NCI-H1417 treated with DMSO at 0.1 percent for 48 hours (cell line): ENCODE data around the gene SH3GLB2.
"Not testable (repeated sequence)": the region's sequence is repeated elsewhere in the genome, so short reads cannot be mapped to it uniquely, and the experiment has no call there.

Experiments
- DNase-seq: peaks from one replicate; lab custom pipeline; 2025; lab: John Stamatoyannopoulos, UW

Gene SH3GLB2

DNA sequence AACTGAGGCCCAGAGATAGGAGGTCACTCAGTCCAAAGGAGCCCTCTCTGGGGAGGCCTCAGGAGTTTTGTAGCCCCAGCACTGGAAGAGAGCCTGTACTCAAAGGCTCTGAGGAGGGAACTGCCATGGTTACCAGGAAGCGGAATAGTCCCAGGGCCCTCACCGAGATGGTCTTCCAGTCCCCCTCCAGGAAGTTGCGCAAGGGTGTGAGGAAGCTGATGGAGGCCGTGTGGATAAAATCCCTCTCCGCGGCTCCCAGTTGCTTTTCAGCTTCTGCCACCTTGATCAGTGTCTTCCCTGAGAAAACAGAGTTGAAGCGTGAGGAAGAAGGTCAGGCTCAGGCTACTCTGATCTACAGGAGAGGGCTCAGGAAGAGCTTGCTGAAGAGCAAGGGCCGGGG is 13.5 kb downstream of the SH3GLB2 start:
- DNase-seq, result no peak

DNA sequence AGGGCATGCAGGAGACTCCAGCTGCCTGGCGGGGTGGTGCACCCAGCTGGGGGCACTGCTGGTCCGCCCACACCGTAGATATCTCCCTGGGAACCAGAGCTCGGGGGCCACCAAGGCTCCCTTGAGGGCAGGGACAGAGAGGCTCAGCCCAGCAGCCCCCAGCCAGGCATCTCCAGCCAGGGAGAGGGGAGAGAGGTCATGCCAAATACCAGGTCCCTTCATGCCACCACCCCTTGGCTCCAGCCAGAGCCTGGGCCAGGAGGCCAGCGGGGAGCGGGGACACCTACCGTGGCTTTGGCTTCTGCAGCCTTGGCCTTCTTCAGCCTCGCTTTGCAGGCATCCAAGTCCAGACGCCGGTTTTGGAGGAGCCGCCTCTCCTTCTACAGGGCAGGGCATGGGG is 14.0 kb downstream of the SH3GLB2 start:
- no peak for DNase-seq

DNA sequence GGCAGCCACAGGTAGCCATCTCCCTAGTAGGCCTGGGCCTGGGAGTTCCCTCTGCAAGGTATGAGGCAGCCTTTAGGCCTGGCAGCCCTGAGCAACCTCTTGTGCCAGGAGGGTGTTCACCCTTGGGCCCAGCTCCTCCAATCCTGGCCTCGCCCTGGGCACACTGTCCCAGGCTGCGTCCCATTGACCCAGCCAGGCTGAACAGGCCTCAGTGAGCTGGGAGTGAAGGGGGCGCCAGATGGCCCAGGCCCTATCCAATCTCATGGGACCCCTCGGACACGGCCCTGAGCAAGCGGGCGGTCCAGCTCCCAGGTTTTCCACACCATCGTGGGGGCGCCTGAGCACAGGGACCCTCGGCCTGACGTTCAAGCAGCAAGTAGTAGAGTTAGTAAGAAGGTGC is 14.5 kb downstream of the SH3GLB2 start:
- no peak for DNase-seq

DNA sequence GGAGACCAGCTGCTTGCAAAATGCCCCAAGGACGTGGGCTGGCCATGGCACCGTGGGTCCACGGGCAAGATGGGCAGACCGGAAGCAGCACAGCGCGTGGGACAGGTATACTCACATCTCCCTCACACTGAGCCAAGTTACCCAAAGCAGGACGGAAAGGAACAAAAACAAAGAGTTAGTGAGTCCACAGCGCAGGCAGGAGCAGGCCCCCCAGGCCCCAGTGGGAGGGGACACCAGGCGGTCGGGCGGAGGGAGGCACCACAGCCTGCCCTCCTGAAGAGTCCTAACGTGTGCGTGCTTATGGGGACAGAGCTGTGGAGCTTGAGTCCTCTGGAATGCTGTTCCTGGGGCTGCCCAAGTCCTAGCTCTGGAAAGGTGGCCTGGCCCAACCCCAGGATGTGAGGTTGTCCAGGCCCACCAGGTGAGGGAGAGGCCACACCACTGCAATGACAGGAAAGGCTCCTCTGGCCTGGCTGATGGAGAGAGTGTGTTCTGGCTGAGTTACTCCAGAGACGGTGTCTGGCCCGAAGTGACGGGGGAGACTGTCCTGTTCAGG is 15.2 kb downstream of the SH3GLB2 start:
- DNase-seq, result no peak

DNA sequence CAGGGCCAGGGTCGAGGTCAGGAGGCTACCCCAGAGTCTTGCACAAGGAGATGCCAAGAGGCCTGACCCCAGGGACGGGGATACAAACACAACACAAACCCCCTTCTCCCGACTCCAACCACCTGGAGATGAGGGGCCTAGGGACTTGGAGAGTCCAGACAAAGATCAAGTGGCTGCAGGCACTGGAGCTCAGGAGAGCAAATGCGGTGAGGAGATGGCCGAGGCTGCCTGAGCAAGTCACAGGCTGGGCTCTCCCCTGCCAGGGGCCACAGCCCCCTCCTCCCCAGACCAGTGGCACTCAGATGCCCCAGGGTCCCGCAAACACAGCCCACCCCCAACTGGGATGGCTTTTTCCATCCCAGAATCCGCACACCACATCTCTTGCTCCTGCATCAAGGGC is 15.8 kb downstream of the SH3GLB2 start:
- DNase-seq, result no peak

DNA sequence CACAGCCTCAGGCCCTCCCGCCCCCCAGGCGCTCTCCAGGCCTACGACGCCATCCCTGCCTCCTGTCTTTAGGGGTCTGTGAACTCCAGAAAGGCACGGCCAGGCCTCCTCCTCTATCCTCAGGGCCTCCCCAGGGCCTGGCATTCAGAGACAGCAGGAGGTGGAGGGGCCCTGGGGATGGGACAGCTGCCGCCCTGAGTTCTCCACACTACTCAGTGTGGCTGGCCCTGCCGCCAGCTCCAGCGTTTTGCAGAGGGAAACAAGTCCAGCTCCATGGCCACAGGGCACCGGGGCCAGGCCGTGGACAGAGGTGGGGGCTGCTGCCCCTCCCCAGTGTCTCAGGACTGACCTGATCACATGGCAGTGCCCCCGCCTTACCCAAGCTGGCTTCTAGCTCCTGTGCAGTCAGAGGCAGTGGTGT is 16.4 kb downstream of the SH3GLB2 start:
- no peak for DNase-seq

DNA sequence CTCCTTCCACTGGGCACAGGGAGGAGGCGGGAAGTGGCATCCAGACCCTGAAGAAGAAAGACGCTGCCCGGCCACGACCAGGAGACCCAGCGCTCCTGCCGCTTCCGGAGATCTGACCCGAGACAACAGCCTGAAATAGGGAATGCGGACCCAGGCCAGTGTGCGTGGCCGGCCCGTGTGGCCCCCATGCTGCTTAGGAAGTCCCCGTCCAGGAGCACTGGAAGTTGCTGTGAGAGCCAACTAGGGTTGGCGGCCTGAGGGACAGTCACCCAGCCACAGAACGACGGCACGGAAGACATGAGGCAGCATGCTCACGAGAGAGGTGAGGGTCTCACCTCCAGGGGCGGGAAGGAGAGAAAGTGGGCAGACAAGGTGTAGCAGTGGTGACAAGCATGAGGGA is 17.0 kb downstream of the SH3GLB2 start:
- no peak for DNase-seq

DNA sequence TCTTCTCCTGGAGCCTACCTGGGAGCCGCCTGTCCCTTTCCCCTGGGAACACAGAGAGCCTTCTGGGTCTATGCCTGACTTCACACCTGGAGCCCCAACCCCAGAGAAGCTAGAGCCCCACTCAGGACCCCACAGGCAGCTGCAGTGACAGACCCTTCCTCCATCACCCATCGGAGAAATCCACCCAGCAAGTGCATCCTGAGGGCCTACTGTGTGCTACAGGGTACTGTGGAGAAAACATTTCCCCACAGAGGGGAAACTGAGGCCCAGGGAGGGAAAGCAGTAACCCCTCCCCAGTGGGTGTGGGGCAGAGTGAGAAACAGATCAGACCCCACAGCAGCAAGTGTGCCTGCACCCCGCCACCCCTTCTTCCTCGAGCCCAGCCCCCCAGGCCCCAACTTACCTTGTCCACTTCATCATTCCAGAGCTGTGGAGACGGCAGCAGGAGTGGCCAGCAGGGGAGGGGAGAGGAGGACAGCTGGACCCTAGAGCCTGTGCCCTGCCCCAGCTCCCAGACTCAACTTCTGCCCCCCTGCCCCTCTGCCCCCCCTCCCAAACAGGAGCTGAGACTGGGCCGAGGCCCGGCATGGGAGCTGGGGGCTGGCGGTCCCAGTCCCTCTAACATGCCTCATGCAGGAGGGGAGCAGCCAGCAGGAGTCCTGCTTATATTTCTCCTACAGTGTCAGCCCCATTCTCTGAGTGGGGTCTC is 17.7 kb downstream of the SH3GLB2 start:
- no peak for DNase-seq

DNA sequence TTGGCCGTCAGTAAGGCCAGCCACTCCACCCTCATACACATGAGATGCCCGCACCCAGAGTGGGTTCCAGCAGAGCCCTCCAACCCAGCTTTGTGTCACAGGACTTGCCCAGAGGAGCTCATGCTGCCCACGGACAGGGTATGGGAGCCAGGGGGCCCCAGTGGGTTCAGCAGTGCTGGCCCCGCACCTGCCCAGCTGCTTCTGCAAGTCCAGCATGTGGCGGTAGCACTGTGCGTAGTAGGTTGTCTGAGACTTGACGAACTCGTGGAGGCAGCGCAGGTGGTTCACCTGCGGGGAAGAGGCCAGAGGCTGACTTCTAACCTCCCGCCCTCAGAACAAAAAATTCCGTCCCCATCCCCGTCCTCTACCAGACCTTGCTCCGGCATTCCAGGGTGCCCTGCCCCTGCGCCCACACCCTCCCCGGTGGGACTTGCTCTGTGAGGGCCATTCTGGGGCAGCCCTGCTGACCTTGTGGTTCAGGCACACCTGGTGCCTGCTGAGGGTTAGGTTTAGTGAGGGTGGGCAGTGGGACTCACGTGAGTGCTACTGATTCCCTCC is 18.5 kb downstream of the SH3GLB2 start:
- DNase-seq, result no peak

DNA sequence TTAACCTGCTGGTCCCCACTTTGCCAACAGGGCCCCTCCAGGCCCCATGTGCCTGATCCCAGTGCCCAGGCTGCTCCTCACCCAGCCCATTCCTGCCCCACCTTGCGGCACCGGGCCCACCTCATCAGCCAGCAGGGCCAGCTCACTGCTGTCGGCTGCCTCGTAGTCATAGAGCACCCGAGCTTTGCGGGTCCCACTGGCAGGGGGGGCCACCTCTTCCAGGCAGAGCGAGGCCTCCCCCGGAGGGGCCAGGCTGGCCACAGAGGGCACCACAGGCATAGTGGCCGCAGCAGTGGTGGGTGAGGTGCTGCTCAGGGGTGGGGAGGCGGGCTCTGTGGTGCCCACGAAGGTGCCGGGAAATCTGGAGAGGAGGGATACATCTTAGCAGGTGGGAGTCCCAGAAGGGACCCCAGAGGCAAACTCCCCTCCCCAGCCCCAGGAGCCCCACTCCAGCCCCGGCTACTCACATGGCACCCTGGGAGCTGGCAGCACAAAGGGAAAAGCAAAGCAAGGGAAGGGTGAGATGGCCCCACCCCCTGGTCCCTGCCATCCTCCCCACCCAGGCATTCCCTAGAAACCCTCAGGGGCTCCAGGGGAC is 19.0 kb downstream of the SH3GLB2 start:
- no peak for DNase-seq

DNA sequence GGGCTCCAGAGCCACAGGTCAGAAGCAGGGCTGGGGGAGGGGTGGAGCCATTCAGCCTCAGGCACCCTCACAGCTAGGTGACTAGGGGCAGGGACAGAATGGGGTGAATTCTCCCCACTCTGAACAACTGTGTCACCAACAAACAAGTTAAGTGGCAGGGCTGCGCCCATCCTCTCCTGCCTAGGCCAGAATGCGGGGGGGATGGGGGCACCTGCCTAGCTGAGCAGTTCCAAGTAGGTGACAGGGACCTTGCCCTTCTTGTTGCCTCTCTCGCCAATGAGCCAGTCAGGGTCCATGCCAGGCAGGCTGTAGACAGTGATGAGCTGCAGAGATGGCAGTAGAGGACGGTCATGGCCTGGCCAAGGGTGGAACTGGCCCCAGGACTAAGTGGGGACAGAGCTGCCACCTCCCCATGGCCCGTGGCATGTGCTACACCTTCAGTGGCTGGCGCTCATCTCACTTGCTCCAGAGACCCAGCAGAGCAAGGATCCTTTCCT is 19.6 kb downstream of the SH3GLB2 start:
- DNase-seq, result no peak

DNA sequence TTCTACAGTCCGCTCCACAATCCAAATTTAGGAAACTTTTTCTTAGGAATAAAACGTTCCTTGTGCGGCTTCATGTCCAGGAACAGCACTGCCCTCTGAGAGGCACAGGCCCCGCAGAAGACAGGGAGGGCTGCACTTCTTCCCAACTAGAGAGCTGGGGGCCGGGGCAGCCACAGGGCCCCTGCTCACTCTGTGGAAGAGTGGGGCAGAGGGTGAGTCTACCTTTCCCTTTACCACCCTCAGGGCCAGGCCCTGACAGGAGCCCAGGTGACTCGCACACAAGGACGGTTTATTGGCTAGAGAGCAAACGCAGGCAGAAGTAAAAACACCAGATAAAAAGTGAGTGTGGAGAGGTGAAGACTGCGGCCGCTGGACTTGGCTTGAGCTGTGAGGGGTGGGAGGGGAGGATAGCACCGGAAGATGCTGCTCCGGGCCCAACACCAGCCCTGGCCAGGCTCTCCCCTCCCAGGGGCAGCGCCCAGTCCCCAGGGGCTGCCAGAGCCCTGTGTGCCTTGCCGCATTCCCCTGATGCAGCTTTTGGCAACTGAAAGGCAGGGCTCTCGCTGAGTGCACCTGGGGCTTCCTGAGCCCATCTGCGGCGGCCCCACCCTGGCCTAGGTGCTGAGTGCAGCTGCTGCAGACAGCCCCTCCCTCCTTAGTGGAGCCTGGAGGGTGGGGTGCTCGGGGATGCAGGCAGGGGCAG is 20.2 kb downstream of the SH3GLB2 start:
- DNase-seq, result no peak

DNA sequence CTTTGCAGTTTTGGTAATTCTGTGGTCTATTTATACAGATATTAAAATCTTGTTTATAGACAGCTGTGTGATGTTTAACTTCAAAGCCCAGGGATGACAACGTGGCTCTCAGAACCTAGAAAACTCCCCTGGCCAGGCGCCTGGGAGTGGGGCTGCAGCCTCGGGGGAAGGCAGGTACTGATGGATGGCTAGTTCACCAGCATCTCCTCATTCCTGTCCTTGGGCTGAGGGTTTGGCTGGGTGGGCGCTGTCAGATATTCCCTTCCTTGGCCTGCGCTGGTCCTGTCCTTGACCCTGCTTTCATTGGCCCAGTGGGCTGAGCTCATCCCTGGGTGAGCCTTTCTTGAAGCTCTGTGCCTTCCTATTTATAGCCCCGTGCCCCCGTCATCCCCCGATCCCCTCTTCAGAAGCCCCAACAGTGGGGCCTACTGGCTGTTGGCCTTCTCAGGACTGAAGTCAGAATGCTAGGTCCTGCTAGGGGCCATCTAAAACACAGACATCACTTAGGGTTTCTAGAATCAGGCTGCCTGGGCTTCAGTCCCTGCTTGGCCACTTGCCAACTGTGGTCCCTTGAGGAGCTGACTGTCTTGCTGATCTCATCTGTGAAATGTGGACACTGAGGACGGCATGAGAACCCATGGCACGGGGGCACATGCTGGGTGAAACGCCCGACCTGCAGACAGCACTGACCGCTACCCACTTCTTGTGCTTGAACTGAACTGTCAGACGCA is 20.9 kb downstream of the SH3GLB2 start:
- DNase-seq, result no peak

DNA sequence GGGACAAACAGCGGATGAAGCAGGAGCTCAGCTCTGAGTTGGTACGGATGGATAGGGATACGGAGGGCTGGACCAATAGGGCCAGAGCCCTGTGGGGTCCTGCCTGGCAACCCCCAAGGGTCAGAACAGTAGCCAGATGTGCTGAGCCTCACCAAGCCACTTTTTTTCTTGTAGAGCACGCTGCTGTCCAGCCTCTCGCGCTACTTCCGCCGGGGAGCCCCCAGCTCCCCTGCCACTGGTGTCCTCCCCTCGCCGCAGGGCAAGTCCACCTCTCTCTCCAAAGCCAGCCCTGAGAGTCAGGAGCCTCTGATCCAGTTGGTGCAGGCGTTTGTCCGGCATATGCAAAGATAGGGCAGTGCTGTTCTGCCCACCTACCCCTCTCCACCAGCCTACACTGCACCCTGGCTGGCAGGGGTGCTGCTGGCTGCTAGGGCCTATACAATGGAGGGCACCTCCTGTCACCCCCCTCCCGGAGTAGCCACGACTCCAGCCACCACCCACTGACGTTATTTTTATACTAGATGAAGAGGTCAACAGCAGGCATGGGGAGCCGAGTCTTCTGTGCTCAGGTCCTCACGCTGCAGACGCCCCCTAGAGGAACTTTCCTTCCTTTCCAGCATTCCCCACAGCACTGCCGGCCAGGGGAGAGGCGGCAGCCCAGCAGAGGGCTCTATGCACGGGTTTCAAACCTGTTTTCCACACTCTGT is 21.6 kb downstream of the SH3GLB2 start:
- DNase-seq, result no peak

DNA sequence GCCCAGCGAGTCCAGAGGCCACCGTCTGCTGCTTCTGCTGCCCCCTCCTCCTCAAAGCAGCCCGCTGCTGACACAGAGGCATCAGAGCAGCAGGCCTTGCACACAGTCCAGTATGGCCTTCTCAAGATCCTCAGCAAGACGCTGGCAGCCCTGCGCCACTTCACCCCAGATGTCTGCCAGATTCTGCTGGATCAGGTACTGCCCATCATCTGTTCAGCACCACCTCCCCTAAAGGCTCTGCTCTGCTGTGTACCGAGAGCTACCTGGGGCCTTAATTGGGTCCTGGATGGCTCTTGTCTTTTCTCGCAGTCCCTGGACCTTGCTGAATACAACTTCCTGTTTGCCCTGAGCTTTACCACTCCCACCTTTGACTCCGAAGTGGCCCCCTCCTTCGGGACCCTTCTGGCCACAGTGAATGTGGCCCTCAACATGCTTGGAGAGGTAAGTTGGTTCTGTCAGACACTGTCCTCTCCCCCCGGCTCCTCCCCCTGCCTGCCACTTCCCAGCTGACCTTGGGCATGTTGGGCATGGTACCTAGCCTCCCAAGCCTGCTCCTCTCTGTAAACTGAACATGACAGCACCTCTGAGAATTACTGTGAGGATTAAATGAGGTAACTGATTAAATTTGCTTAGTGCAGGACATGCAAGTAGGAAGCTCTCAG is 22.7 kb downstream of the SH3GLB2 start:
- no peak for DNase-seq

DNA sequence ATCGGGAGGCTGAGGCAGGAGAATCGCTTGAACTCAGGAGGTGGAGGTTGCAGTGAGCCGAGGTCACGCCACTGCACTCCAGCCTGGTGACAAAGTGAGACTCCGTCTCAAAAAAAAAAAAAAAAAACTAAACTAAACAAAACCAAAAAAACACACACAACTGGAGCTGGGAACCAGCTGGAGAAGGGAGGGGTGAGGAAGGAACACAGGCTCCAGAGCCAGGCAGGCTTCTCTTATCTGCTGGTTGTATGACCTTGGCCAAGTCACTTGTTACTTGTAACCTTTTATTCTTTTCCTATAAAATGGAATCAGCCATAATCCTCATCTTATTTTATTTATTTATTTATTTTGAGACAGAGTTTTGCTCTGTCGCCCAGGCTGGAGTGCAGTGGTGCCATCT is 24.0 kb downstream of the SH3GLB2 start:
- not testable (repeated sequence) for DNase-seq

DNA sequence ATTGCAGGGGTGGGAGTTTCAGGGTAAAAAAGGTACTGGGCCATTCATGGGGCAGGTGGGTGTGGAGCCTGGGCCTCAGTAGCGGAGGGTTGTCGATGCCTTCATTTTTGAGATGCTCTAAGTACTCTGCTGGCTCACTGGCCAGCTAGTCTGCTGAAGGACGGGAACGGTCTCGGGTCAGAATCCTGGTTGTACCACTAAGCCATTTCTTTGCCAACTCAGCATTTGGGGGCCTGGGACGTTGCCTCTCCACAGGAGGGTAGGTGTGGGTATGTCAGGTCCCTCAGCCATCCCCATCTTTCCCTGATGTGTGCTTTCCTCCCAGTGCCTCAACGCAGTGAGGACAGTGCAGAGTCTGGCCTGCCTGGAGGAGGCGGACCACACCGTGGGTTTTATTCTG is 25.1 kb downstream of the SH3GLB2 start:
- DNase-seq, result no peak

DNA sequence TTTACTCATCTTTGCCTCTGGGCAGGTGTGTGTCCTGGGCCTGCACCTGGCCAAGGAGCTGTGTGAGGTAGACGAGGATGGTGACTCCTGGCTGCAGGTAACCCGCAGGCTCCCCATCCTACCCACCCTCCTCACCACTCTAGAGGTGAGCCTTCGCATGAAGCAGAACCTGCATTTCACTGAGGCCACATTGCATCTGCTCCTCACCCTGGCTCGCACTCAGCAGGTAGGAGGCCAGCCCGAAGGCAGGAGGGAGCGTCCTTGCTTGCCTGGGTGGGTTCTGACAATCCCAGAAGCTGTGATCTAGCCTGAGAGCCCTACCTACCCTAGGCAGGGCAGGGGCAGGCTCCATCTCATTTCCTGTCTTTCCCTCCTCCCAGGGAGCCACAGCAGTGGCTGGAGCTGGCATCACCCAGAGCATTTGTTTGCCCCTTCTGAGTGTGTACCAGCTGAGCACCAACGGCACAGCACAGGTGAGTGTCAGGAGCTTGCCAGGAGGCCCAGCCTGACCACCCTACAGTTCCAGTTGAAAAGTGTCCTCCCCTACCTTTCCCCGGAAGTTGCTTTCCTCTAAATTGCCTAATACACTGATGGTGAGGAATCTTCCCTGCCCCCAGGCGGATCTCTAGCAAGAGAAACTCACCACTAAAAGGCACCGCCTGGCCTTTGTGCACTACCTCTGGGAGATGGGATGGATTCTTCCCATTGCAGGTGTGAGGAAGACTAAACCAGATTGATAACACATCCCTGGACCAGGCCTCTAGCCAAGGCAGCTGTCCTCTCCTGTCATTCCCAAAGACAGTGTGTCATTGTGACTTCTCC is 26.4 kb downstream of the SH3GLB2 start:
- no peak for DNase-seq

DNA sequence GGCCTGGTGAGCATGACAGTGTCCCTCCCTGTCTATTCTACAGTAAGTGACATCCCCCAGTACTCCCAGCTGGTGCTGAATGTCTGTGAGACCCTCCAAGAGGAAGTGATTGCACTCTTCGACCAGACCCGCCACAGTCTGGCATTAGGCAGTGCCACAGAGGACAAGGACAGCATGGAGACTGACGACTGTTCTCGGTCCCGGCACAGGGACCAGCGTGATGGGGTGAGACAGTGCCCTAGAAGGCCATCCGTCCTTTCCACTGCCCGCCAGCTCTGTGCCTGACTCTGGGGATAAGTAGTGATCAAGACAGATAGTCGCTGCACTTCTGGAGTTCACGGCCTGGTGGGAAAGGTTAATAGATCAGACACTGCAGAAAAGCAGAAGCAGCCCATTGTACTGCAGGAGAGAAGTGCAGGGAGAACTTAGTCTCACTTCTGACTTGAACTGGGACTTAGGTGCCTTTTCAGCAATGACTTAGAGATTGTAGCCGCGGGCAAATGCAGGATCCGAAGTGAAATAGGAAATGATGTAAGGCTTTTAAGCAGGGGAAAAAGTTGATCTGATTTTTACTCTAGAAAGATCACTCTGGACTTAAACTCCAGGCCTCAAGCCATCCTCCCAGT is 28.4 kb downstream of the SH3GLB2 start:
- no peak for DNase-seq
